CD8-positive, alpha-beta memory T cell (primary cell): ENCODE measurements around the gene IL21R. TPM values are rescaled to one million over a fixed set of nuclear protein-coding genes. Genes with fewer than 3 reads are reported as not detected.

ENCODE experiments used
- CTCF ChIA-PET: fragments of 350-600 bp; sonication (Branson Sonifier 250); formaldehyde crosslinking; loops from one replicate; lab custom pipeline; 2021; ENCODE audit warnings: antibody characterized with exemption; lab: Charles Lee
- POLR2A ChIA-PET: fragments of 350-600 bp; sonication (Branson Sonifier 250); formaldehyde crosslinking; loops from one replicate; lab custom pipeline; 2021; ENCODE audit warnings: antibody characterized with exemption; lab: Charles Lee
- DNase-seq, 5 donors: peaks; one replicate each; pipeline versions ENCODE4 v3.0.0 to v3.0.0-alpha.2; 2020 to 2022; ENCODE audit warnings: mixed read lengths in 1 of 5
- H3K27ac ChIP-seq: one replicate; pipeline ENCODE4 v1.7.0; 2013; ENCODE audit warnings: low read depth, mild to moderate bottlenecking, low read length, moderate library complexity
- H3K27me3 ChIP-seq: 2 replicates; pipeline ENCODE4 v1.7.0; 2013; ENCODE audit warnings: low read length, mild to moderate bottlenecking; ENCODE audit not compliant: insufficient read depth, poor library complexity, severe bottlenecking
- H3K36me3 ChIP-seq: 2 replicates; pipeline ENCODE4 v1.7.0; 2013; ENCODE audit warnings: mild to moderate bottlenecking, low read length, moderate library complexity; ENCODE audit not compliant: insufficient read depth
- H3K4me1 ChIP-seq: 2 replicates; pipeline ENCODE4 v1.7.0; 2013; ENCODE audit warnings: mild to moderate bottlenecking, low read length, moderate library complexity; ENCODE audit not compliant: insufficient read depth
- H3K4me3 ChIP-seq: 2 replicates; pipeline ENCODE4 v1.7.0; 2013; ENCODE audit warnings: mild to moderate bottlenecking, low read length
- H3K9me3 ChIP-seq: 2 replicates; pipeline ENCODE4 v1.7.0; 2013; ENCODE audit warnings: mild to moderate bottlenecking, low read length
- H3K27ac Mint-ChIP-seq, 8 donors: one replicate each; pipeline ENCODE4 v1.8.0; 2020 to 2021; ENCODE audit warnings: mixed read lengths in 8 of 8, mild to moderate bottlenecking in 6 of 8, inconsistent platforms in 3 of 8, moderate library complexity in 3 of 8
- H3K27me3 Mint-ChIP-seq, 2 donors: one replicate each; pipeline ENCODE4 v1.8.0; 2020 to 2021; ENCODE audit warnings: mixed read lengths in 2 of 2, mild to moderate bottlenecking in 1 of 2, moderate library complexity in 1 of 2
- H3K36me3 Mint-ChIP-seq, 3 donors: one replicate each; pipeline ENCODE4 v1.8.0; 2020 to 2021; ENCODE audit warnings: mixed read lengths in 3 of 3, inconsistent platforms in 1 of 3, mild to moderate bottlenecking in 1 of 3
- H3K4me1 Mint-ChIP-seq, 3 donors: one replicate each; pipeline ENCODE4 v1.8.0; 2020 to 2021; ENCODE audit warnings: mixed read lengths in 3 of 3, inconsistent platforms in 1 of 3, mild to moderate bottlenecking in 1 of 3
- H3K4me3 Mint-ChIP-seq, 7 donors: one replicate each; pipeline ENCODE4 v1.8.0; 2020 to 2021; ENCODE audit warnings: mixed read lengths in 7 of 7, mild to moderate bottlenecking in 6 of 7, moderate library complexity in 4 of 7, inconsistent platforms in 2 of 7
- H3K9me3 Mint-ChIP-seq, 5 donors: one replicate each; pipeline ENCODE4 v1.8.0; 2020 to 2022; ENCODE audit warnings: mixed read lengths in 5 of 5, mild to moderate bottlenecking in 3 of 5, moderate library complexity in 2 of 5, inconsistent platforms in 1 of 5
- polyA plus RNA-seq: library from polyadenylated mRNA; unstranded; fragments of 300-500 nt; fragmentation: Illumina TruSeq; gene quantifications from one replicate; pipeline ENCODE4 v1.2.3, GENCODE V29; 2021
- total RNA-seq, 2 experiments: library from RNA; stranded (reverse); gene quantifications; one replicate each; pipeline ENCODE4 v1.2.3, GENCODE V29; 2021

IL21R gene
- total and polyA plus RNA-seq, 3 experiments from 2014 or later = 53.7 to 84.5 (median 80.5) TPM

DNA sequence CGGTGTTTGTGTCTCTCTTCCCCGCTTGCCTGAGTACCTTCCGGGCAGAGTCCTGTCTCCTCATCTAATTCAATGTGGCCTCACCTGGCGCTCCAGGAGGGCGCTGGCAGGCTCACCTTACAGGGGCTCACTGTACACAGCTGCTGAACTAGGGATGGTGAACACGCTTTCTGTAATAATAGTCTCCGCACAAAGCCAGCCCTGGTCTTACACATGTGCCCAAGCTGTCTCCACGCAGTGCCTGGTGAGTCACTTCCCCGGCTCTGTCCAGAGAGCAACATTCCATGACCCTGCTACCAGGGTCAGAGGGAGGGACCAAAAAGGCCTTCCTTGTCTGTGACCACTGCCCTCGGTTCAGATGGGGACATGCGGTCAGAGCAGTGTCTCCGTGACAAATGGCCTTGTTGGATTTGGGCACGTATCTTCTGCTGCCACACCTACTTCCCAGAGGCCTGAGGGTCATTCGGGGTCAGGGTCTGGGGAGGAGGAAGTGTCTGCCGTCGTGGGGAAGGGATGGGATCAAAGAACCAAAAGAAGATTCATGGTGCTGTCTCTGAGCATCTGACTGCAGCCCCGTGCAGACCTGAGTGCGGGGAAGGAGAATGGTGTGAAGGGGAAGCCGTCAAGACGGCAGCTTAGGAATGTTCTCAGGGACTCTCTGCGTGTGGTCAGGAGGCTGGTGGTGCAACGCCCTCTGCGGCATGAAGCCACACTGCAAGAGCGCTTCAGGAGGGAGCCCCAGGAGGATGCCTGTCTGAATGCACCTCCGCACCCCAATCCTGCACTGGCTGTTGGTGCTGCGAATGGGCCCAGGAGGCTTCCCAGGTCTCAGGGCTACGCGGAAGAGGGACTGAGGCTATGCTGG is 68.8 kb downstream of the IL21R start:
- peaks cover 8 to 11% (median 10%) of the 10 kb centered on the region in 3 donors for H3K4me1 Mint-ChIP-seq
- POLR2A ChIA-PET = no interaction called here
- H3K36me3 Mint-ChIP-seq = peaks cover 23 to 96% (median 31%) of the 10 kb centered on the region in 3 donors

DNA sequence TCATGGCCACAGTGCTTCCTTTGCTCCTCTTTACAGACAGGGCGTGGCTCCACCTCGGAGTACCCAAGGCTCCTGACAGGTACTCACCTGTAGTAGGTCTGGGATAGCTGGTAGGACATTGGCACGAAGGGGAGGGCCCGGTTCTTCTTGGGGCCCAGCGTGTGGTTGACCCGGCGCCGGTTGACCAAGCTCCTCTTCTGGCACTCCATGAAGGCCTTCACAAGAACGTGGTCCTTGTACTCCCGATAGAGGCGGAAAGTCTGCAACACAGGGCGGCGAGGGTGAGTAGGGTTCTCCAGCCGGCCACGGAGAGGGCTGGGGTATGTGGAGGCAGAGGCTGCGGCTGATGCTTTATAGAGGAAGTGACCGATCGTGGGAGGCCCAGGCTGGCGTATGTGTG is 69.7 kb downstream of the IL21R start:
- no peaks in the 10 kb centered on the region for H3K27me3 Mint-ChIP-seq
- H3K4me3 Mint-ChIP-seq = no peak overlapping the region
- H3K27me3 ChIP-seq = no peaks in the 10 kb centered on the region
- H3K27ac ChIP-seq = peak overlapping the region; percentile 54
- peak overlapping the region in 3 of 8 donors; percentile 26 to 68 (median 29) for H3K27ac Mint-ChIP-seq
- H3K4me1 ChIP-seq = no peaks in the 10 kb centered on the region
- peaks cover 0 to 3% (median 1%) of the 10 kb centered on the region in 3 donors for H3K4me1 Mint-ChIP-seq
- H3K9me3 ChIP-seq = no peaks in the 10 kb centered on the region
- no peak for DNase-seq
- CTCF ChIA-PET = no interaction called here
- POLR2A ChIA-PET = no interaction called here
- H3K36me3 Mint-ChIP-seq = peaks cover 26 to 96% (median 35%) of the 10 kb centered on the region in 3 donors
- H3K4me3 ChIP-seq = no peak overlapping the region
- H3K9me3 Mint-ChIP-seq = no peaks in the 10 kb centered on the region
- peaks cover 53% of the 10 kb centered on the region for H3K36me3 ChIP-seq

More for the DNA sequence above, 68.8 kb downstream of the IL21R start:
- CTCF ChIA-PET = no interaction called here
- peaks cover 57% of the 10 kb centered on the region for H3K36me3 ChIP-seq
- DNase-seq = no peak
- peaks cover 3% of the 10 kb centered on the region for H3K4me1 ChIP-seq
- no peaks in the 10 kb centered on the region for H3K27me3 ChIP-seq
- H3K27ac ChIP-seq = peak overlapping the region; percentile 54
- H3K9me3 ChIP-seq = no peaks in the 10 kb centered on the region
- peak overlapping the region in 6 of 8 donors; percentile 12 to 83 (median 30) for H3K27ac Mint-ChIP-seq
- no peaks in the 10 kb centered on the region for H3K9me3 Mint-ChIP-seq
- no peak overlapping the region for H3K4me3 Mint-ChIP-seq
- H3K27me3 Mint-ChIP-seq = no peaks in the 10 kb centered on the region
- no peak overlapping the region for H3K4me3 ChIP-seq

DNA sequence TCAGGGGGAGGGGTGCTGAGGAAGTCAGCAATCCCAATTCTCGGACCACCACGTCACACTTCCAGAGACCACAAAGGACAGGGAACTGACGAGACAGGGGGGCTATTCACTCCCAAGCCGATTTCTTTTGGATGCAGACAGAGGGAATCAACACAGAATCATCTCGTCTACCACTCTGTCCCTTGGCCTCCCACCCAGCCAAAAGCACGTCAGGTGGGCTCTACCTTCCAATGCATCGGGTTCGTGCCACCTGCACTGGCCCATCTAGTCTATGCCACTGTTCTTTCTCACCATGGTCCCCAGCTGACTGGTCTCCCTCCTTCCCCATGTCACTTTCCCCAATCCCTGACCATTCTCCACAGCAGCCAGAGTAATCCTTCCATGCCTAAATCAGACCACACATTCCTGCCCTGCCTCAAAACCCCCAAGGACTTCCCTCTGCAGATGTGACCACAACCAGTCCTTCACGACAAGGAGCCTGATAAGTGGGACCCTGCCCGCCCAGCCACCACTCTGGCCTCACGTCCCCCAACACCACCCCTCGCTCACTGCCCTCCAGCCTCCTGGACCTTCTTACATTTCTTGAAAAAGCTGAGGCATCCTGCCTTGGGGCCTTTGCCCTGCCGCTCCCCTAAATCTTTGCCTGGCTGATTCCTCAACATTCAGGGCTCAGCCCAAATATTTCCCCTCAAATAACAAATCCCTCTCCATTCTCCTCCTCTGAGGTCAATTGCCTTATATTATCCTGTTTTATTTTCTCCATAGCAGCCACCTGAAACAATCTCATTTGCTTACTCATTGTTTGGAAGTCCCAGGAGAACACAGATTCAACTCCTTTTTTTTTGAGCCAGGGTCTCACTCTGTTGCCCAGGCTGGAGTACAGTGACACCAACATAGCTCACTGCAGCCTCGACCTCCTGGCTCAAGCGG is 70.4 kb downstream of the IL21R start:
- Mint-ChIP-seq H3K4me3 (no peak overlapping the region), H3K4me1 (no peaks in the 10 kb centered on the region), H3K27ac (peak overlapping the region in 7 of 8 donors; percentile 18 to 83 (median 64)), H3K36me3 (peaks cover 26 to 96% (median 36%) of the 10 kb centered on the region in 3 donors), H3K9me3 (no peaks in the 10 kb centered on the region), H3K27me3 (no peaks in the 10 kb centered on the region)
- DNase-seq = no peak
- Histone ChIP-seq H3K4me3 (no peak overlapping the region), H3K27ac (peak overlapping the region; percentile 54), H3K36me3 (peaks cover 58% of the 10 kb centered on the region), H3K9me3 (no peaks in the 10 kb centered on the region), H3K27me3 (no peaks in the 10 kb centered on the region), H3K4me1 (no peaks in the 10 kb centered on the region)
- ChIA-PET POLR2A (no interaction called here), CTCF (interaction anchor here (1.0 kb wide), 1 partner anchor 293 kb away, joined by 3 read pairs; no protein-coding TSS in a partner anchor)

DNA sequence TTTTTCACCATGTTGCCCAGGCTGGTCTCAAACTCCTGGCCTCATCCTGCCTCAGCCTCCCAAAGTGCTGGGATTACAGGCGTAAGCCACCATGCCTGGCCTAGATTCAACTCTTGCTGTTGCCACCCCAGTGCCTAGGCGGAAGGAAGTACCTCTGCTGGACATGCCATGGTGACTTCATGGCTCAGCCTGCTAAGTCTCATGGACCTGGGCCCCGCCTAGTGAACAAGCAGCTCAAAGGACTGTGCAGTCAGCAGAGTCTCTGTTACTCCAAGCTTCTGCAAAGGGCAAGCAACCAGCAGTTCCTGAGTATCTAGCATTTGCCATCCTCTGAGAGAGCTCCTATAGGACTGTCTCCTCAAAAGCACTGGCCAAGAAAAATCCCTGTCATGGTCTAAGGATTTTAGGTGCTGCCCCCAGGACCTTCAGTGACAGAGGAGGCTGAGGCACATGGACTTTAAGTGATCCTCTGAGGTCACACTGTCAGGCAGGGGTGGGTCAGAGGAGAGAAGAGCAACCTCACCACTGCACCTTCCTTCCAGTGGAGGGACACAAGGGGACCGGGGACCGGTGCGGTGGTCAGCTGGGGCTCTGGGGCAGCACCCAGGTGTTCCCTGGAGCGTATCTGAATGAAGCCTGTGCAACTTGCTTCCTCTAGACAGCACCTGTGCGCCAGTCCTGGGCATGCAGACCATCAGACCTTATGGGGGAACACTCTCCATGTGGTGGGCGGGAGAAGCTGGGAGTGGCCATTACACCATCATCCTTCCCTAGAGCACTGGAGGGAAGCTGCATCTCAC is 71.3 kb downstream of the IL21R start:
- Mint-ChIP-seq H3K27ac (peak overlapping the region in 3 of 8 donors; percentile 45 to 79 (median 72)), H3K4me3 (no peak overlapping the region), H3K27me3 (no peaks in the 10 kb centered on the region), H3K9me3 (no peaks in the 10 kb centered on the region), H3K4me1 (no peaks in the 10 kb centered on the region), H3K36me3 (peaks cover 21 to 96% (median 31%) of the 10 kb centered on the region in 3 donors)
- DNase-seq = no peak
- ChIA-PET CTCF (interaction anchor here (1.0 kb wide), 1 partner anchor 294 kb away, joined by 3 read pairs; no protein-coding TSS in a partner anchor), POLR2A (no interaction called here)
- Histone ChIP-seq H3K36me3 (peaks cover 52% of the 10 kb centered on the region), H3K9me3 (no peaks in the 10 kb centered on the region), H3K27me3 (no peaks in the 10 kb centered on the region), H3K27ac (no peak overlapping the region), H3K4me3 (no peak overlapping the region), H3K4me1 (no peaks in the 10 kb centered on the region)

DNA sequence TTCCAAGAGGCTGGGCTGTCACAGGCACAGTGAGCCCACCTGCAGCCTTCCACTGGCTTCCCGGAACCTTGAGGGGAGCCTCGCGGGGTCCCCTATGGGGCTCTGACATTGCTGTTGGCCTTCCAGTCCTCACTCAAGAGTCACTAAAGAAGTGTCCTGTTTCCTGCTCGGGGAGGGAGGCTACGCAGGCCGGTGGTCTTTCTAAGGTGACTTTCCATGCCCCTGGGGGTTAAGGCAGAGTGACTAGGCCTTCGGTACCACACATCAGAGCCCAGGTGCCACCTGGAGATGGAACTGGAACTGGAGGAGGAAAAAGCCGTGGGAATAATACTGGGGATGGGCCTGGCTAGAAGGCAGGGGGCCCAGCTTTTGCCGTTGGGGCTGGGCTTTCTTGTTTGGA is 72.1 kb downstream of the IL21R start:
- H3K27ac Mint-ChIP-seq = peak overlapping the region in 3 of 8 donors; percentile 36 to 91 (median 72)
- H3K27me3 ChIP-seq = no peaks in the 10 kb centered on the region
- no peak overlapping the region for H3K4me3 Mint-ChIP-seq
- H3K4me3 ChIP-seq = no peak overlapping the region
- H3K9me3 Mint-ChIP-seq = no peaks in the 10 kb centered on the region
- H3K27me3 Mint-ChIP-seq = peaks cover 0 to 1% of the 10 kb centered on the region in 2 donors
- H3K36me3 Mint-ChIP-seq = peaks cover 20 to 94% (median 35%) of the 10 kb centered on the region in 3 donors
- ChIA-PET POLR2A (no interaction called here), CTCF (no interaction called here)
- no peaks in the 10 kb centered on the region for H3K4me1 ChIP-seq
- H3K4me1 Mint-ChIP-seq = no peaks in the 10 kb centered on the region
- DNase-seq = no peak
- peaks cover 51% of the 10 kb centered on the region for H3K36me3 ChIP-seq
- no peaks in the 10 kb centered on the region for H3K9me3 ChIP-seq
- H3K27ac ChIP-seq = no peak overlapping the region

DNA sequence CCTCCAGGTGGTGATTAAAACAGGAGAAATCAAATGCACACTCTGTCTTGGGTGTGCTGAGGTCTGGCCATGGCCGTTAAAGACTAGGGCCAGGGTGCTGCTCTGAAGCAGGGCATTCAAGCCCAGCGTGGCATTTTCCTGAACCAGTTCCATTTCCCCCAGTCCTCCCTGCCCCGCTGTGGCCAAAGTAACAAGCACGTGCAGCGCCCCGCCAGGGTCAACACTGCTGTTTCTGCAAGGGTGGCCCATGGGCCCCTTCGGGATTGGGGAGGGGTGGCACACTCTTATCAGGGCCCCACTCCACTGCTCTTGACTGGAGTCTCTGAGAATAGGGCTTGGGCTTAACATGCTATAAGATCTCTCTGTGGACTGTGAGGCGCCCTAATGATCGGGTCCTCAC is 72.9 kb downstream of the IL21R start:
- ChIA-PET POLR2A (no interaction called here), CTCF (no interaction called here)
- H3K9me3 Mint-ChIP-seq = no peaks in the 10 kb centered on the region
- H3K27me3 ChIP-seq = no peaks in the 10 kb centered on the region
- peak overlapping the region in 1 of 8 donors; percentile 27 for H3K27ac Mint-ChIP-seq
- H3K9me3 ChIP-seq = no peaks in the 10 kb centered on the region
- no peaks in the 10 kb centered on the region for H3K4me1 ChIP-seq
- no peak overlapping the region for H3K27ac ChIP-seq
- H3K4me1 Mint-ChIP-seq = no peaks in the 10 kb centered on the region
- H3K36me3 ChIP-seq = peaks cover 44% of the 10 kb centered on the region
- DNase-seq = no peak
- peaks cover 0 to 1% of the 10 kb centered on the region in 2 donors for H3K27me3 Mint-ChIP-seq
- H3K4me3 ChIP-seq = no peak overlapping the region
- peaks cover 16 to 93% (median 34%) of the 10 kb centered on the region in 3 donors for H3K36me3 Mint-ChIP-seq
- no peak overlapping the region for H3K4me3 Mint-ChIP-seq

DNA sequence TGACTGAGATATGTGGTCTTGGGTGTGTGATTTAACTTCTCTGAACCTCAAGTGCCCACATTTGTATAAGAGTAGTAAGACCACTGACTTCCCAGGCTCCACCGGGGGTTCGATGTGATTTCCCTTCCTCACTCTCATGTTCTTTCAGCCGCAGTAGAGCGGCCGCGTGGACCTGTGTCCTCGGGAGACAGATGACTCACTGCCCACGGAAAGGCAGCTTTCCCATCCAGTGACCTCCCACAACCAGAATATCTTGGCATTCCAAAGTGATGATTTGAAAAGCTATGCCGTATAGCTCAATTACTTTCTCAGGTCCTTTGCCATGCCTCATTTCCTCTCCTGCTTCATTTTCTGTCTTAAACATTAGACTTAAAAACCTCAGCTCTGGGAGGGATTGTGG is 73.6 kb downstream of the IL21R start:
- no peak overlapping the region for H3K4me3 ChIP-seq
- H3K27me3 Mint-ChIP-seq = peaks cover 0 to 1% of the 10 kb centered on the region in 2 donors
- H3K36me3 Mint-ChIP-seq = peaks cover 10 to 92% (median 33%) of the 10 kb centered on the region in 3 donors
- no peak overlapping the region for H3K27ac ChIP-seq
- peak overlapping the region in 2 of 8 donors; percentile 27 to 87 for H3K27ac Mint-ChIP-seq
- no peaks in the 10 kb centered on the region for H3K27me3 ChIP-seq
- no peak overlapping the region for H3K4me3 Mint-ChIP-seq
- peaks cover 42% of the 10 kb centered on the region for H3K36me3 ChIP-seq
- no peaks in the 10 kb centered on the region for H3K9me3 Mint-ChIP-seq
- no peaks in the 10 kb centered on the region for H3K4me1 ChIP-seq
- ChIA-PET POLR2A (no interaction called here), CTCF (no interaction called here)
- DNase-seq = no peak
- no peaks in the 10 kb centered on the region for H3K9me3 ChIP-seq
- no peaks in the 10 kb centered on the region for H3K4me1 Mint-ChIP-seq
